Measurements from ENCODE around the gene OPN1SW.

The OPN1SW gene

DNA sequence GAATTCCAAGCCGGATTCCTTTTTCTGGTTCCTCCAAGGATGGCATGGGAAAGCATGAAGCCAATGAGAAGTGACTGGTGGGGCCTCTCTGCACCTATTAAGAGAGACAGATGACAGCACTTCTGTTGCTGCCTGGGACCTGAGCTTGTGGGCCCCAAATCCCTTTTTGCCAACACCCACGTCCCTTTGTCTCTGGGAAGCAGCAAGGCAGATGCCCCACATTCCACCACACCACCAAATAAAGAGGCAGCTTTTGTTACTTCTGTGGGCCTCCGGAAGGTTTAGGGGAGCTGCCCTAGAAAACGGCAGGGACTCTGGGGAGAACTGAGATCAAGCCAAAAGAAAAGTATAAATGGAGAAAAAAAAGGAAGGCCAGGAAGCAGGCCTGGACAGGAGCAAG is 19.5 kb upstream of the OPN1SW start:
- POLR2A ChIA-PET = no interaction called here
- CTCF ChIA-PET = no interaction called here
- TF ChIP-seq PKNOX1 (IDR thresholded peaks at IDR 0.05) (no peak), LEF1 (IDR thresholded peaks at IDR 0.05; ENCODE audit: borderline replicate concordance) (no peak)
- DNase-seq (ENCODE audit: extremely low spot score) = no peak

DNA sequence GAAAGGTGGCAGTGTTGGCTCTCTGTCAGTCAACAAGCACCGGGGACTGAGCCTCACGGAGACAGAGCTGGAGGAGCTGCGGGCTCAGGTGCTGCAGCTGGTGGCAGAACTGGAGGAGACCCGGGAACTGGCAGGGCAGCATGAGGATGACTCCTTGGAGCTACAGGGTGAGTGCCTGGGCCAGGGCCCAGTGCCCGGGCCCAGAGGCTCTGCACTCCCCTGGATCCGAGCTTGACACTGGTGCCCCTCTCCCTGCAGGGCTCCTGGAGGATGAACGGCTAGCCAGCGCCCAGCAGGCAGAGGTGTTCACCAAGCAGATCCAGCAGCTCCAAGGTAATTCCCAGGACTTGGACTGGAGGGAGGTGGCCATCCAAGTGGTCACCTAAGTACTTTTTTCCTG is 18.8 kb upstream of the OPN1SW start:
- no peak for TF ChIP-seq FOXA1 (IDR thresholded peaks at IDR 0.05)
- no peak for TF ChIP-seq FOXK2 (IDR thresholded peaks at IDR 0.05)
- TF ChIP-seq NFRKB (IDR thresholded peaks at IDR 0.05) = no peak
- TF ChIP-seq FOXM1 (IDR thresholded peaks at IDR 0.05; ENCODE audit: borderline replicate concordance) = no peak
- no peak for TF ChIP-seq L3MBTL2 (conservative IDR thresholded peaks at IDR 0.05)
- no peak for TF ChIP-seq ZNF384 (IDR thresholded peaks at IDR 0.05)
- TF ChIP-seq BHLHE40 (IDR thresholded peaks at IDR 0.05; ENCODE audit: borderline replicate concordance) = no peak
- no peak for TF ChIP-seq TARDBP (IDR thresholded peaks at IDR 0.05)
- no peak for TF ChIP-seq HDGF (IDR thresholded peaks at IDR 0.05; ENCODE audit: borderline replicate concordance)
- no peak for TF ChIP-seq SP1 (IDR thresholded peaks at IDR 0.05)
- no peak for DNase-seq (ENCODE audit: extremely low spot score)
- CTCF ChIA-PET = no interaction called here
- POLR2A ChIA-PET = interaction anchor here (0.6 kb wide), 1 partner anchor 46 kb away, joined by 3 read pairs; no protein-coding TSS in a partner anchor

DNA sequence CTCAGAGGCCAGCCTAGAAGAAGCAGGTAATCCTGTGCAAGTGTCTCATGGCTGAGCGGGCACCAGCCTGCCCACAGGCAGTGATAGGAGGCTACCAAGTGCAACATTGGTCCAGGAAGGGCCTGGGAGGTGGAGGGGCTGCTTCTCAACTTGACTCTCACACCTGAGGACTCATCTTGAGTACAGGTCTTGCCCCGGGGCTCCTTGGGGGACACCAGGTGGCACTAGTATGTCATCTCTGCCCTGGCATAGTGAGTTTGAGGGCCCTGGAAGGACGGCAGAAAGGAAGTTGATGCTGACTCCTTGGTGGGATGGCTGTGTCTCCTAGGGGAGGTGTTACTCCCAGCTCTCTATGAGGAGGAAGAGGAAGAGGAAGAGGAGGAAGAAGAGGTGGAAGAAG is 18.4 kb upstream of the OPN1SW start:
- CTCF ChIA-PET = no interaction called here

GRCh38 chr7:128793181-128793547 is 17.6 kb upstream of the OPN1SW start:
- TF ChIP-seq ARNT (IDR thresholded peaks at IDR 0.05) (no peak), PKNOX1 (IDR thresholded peaks at IDR 0.05) (no peak), L3MBTL2 (conservative IDR thresholded peaks at IDR 0.05) (no peak), CTBP1 (IDR thresholded peaks at IDR 0.05; ENCODE audit: borderline replicate concordance) (no peak), ELF4 (IDR thresholded peaks at IDR 0.05) (no peak), HDGF (IDR thresholded peaks at IDR 0.05; ENCODE audit: borderline replicate concordance) (no peak), ZNF384 (IDR thresholded peaks at IDR 0.05) (no peak), SP1 (IDR thresholded peaks at IDR 0.05) (no peak), LEF1 (IDR thresholded peaks at IDR 0.05; ENCODE audit: borderline replicate concordance) (no peak), FOXM1 (IDR thresholded peaks at IDR 0.05; ENCODE audit: borderline replicate concordance) (no peak), TARDBP (IDR thresholded peaks at IDR 0.05) (no peak)
- DNase-seq (ENCODE audit: extremely low spot score) = no peak
- POLR2A ChIA-PET = no interaction called here
- CTCF ChIA-PET = no interaction called here

More for the DNA sequence above, 18.4 kb upstream of the OPN1SW start:
- TF ChIP-seq FOXA1 (IDR thresholded peaks at IDR 0.05) = no peak
- no peak for TF ChIP-seq BHLHE40 (IDR thresholded peaks at IDR 0.05; ENCODE audit: borderline replicate concordance)
- no peak for TF ChIP-seq ARNT (IDR thresholded peaks at IDR 0.05)
- no peak for TF ChIP-seq HDGF (IDR thresholded peaks at IDR 0.05; ENCODE audit: borderline replicate concordance)
- no peak for TF ChIP-seq FOXK2 (IDR thresholded peaks at IDR 0.05)
- POLR2A ChIA-PET = interaction anchor here (0.6 kb wide), 1 partner anchor 46 kb away, joined by 3 read pairs; no protein-coding TSS in a partner anchor
- DNase-seq (ENCODE audit: extremely low spot score) = no peak

GRCh38 chr7:128792471-128793180 is 17.0 kb upstream of the OPN1SW start:
- DNase-seq (ENCODE audit: extremely low spot score) = no peak
- TF ChIP-seq ZNF384 (IDR thresholded peaks at IDR 0.05) = no peak
- no peak for TF ChIP-seq FOXK2 (IDR thresholded peaks at IDR 0.05)
- TF ChIP-seq L3MBTL2 (conservative IDR thresholded peaks at IDR 0.05) = no peak
- TF ChIP-seq CTBP1 (IDR thresholded peaks at IDR 0.05; ENCODE audit: borderline replicate concordance) = no peak
- TF ChIP-seq ELF4 (IDR thresholded peaks at IDR 0.05) = no peak
- TF ChIP-seq LEF1 (IDR thresholded peaks at IDR 0.05; ENCODE audit: borderline replicate concordance) = no peak
- no peak for TF ChIP-seq BHLHE40 (IDR thresholded peaks at IDR 0.05; ENCODE audit: borderline replicate concordance)
- TF ChIP-seq SP1 (IDR thresholded peaks at IDR 0.05) = no peak
- TF ChIP-seq ARNT (IDR thresholded peaks at IDR 0.05) = no peak
- no peak for TF ChIP-seq NFRKB (IDR thresholded peaks at IDR 0.05)
- TF ChIP-seq FOXM1 (IDR thresholded peaks at IDR 0.05; ENCODE audit: borderline replicate concordance) = no peak
- no peak for TF ChIP-seq SUZ12 (IDR thresholded peaks at IDR 0.05)
- no peak for TF ChIP-seq HDGF (IDR thresholded peaks at IDR 0.05; ENCODE audit: borderline replicate concordance)
- TF ChIP-seq TARDBP (IDR thresholded peaks at IDR 0.05) = no peak
- TF ChIP-seq FOXA1 (IDR thresholded peaks at IDR 0.05) = no peak
- TF ChIP-seq PKNOX1 (IDR thresholded peaks at IDR 0.05) = no peak
- ChIA-PET CTCF (interaction anchor here (1.1 kb wide), 1 partner anchor 15 kb away, joined by 3 read pairs; no protein-coding TSS in a partner anchor), POLR2A (interaction anchor here (1.7 kb wide), 1 partner anchor 10 kb away, joined by 8 read pairs; no protein-coding TSS in a partner anchor)

DNA sequence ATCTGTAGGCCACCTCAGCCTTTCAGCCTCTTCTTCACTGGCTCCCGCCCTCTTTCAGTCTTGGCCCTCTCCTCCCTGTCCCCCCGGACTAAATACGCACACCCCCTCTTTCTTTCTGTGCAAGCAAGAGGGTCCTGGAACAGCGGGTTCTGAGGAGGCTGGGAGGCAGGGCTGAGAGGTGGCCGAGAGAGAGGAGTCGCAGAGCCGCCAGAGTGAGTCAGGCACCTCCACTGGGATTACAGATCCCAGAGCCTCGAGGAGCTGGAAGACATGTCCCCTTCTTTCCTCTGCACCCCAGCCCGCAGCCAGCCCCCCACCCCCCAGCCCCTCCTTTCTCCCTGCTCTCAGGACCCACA is 16.4 kb upstream of the OPN1SW start:
- no peak for DNase-seq (ENCODE audit: extremely low spot score)

More for the DNA sequence above, 16.4 kb upstream of the OPN1SW start:
- POLR2A ChIA-PET = interaction anchor here (0.8 to 1.7 kb wide), 4 partner anchors 9 to 52 kb away, joined by 4 to 8 read pairs (median 4); no protein-coding TSS in a partner anchor
- CTCF ChIA-PET = interaction anchor here (1.1 kb wide), 1 partner anchor 15 kb away, joined by 3 read pairs; no protein-coding TSS in a partner anchor
- TF ChIP-seq HDGF (IDR thresholded peaks at IDR 0.05; ENCODE audit: borderline replicate concordance) = no peak
- TF ChIP-seq BHLHE40 (IDR thresholded peaks at IDR 0.05; ENCODE audit: borderline replicate concordance) = no peak
- no peak for TF ChIP-seq TARDBP (IDR thresholded peaks at IDR 0.05)
- no peak for TF ChIP-seq ELF4 (IDR thresholded peaks at IDR 0.05)
- TF ChIP-seq PKNOX1 (IDR thresholded peaks at IDR 0.05) = no peak
- TF ChIP-seq FOXA1 (IDR thresholded peaks at IDR 0.05) = no peak
- no peak for TF ChIP-seq CTBP1 (IDR thresholded peaks at IDR 0.05; ENCODE audit: borderline replicate concordance)
- no peak for TF ChIP-seq NFRKB (IDR thresholded peaks at IDR 0.05)
- no peak for TF ChIP-seq FOXM1 (IDR thresholded peaks at IDR 0.05; ENCODE audit: borderline replicate concordance)
- no peak for TF ChIP-seq LEF1 (IDR thresholded peaks at IDR 0.05; ENCODE audit: borderline replicate concordance)
- TF ChIP-seq SUZ12 (IDR thresholded peaks at IDR 0.05) = no peak
- TF ChIP-seq ARNT (IDR thresholded peaks at IDR 0.05) = no peak
- no peak for TF ChIP-seq SP1 (IDR thresholded peaks at IDR 0.05)
- no peak for TF ChIP-seq FOXK2 (IDR thresholded peaks at IDR 0.05)
- TF ChIP-seq L3MBTL2 (conservative IDR thresholded peaks at IDR 0.05) = no peak
- TF ChIP-seq ZNF384 (IDR thresholded peaks at IDR 0.05) = no peak

All from HEK293T (cell line).